Suprapubic skin (tissue), 3 donors: ENCODE results near the gene SYT15.
"Not testable (repeated sequence)": the region's sequence is repeated elsewhere in the genome, so short reads cannot be mapped to it uniquely, and the experiment has no call there.

ENCODE experiments used
- EP300 ChIP-seq: sonication (generic); formaldehyde crosslinking; IDR thresholded peaks from one replicate; pipeline ENCODE4 v1.6.1; 2017; ENCODE audit warnings: antibody characterized with exemption
- POLR2A ChIP-seq, 2 donors: fragments of 450-650 bp; IDR thresholded peaks; one replicate each; pipeline ENCODE4 v1.6.1; 2017; ENCODE audit warnings: antibody characterized with exemption in 2 of 2, mild to moderate bottlenecking in 2 of 2, moderate library complexity in 2 of 2
- TF ChIP-seq, protein P1 (sequence below), 2 donors: fragments of 200-600 bp in 1 of 2; fragments of 450-650 bp in 1 of 2; sonication (generic) in 1 of 2; IDR thresholded peaks; one replicate each; pipeline ENCODE4 v1.5.1; 2016 to 2019; ENCODE audit warnings: antibody characterized with exemption in 2 of 2, mild to moderate bottlenecking in 1 of 2, moderate library complexity in 1 of 2

DNA sequence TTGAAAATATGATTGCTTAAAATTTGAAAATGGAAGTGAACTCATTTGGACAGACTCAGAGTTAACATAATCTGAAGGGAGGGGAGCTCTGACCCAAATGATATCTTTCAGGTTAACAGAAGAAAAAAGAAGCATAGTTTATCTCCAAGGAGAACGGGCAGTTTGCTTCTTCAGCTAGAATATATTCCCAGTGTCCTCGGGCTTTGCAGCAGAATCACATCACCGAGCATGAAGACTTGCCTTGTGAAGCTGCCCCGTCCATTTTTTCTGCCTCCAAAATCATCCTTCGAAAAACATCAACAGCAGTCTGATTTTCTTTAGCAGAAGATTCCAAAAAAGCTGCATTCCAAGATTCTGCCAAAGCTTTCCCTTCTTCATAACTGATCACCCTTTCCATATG lies 55.8 kb downstream of the SYT15 start:
- not testable (repeated sequence) for TF ChIP-seq POLR2A (IDR thresholded peaks at IDR 0.05); EP300
- TF ChIP-seq, protein P1, sequence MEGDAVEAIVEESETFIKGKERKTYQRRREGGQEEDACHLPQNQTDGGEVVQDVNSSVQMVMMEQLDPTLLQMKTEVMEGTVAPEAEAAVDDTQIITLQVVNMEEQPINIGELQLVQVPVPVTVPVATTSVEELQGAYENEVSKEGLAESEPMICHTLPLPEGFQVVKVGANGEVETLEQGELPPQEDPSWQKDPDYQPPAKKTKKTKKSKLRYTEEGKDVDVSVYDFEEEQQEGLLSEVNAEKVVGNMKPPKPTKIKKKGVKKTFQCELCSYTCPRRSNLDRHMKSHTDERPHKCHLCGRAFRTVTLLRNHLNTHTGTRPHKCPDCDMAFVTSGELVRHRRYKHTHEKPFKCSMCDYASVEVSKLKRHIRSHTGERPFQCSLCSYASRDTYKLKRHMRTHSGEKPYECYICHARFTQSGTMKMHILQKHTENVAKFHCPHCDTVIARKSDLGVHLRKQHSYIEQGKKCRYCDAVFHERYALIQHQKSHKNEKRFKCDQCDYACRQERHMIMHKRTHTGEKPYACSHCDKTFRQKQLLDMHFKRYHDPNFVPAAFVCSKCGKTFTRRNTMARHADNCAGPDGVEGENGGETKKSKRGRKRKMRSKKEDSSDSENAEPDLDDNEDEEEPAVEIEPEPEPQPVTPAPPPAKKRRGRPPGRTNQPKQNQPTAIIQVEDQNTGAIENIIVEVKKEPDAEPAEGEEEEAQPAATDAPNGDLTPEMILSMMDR (IDR thresholded peaks at IDR 0.05): not testable (repeated sequence)
